GM19468 (cell line): ENCODE measurements around the gene COL4A5.

Source experiments
- ATAC-seq: cut with Tn5 transposase; IDR thresholded peaks from one replicate; pipeline ENCODE4 v1.9.1; 2021; ENCODE audit warnings: mild to moderate bottlenecking, moderate library complexity, moderate number of reproducible peaks; ENCODE audit not compliant: unreplicated experiment; ENCODE audit errors: extremely low read depth

Gene COL4A5

GRCh38 chrX:108736509-108737479, 297.2 kb downstream of the COL4A5 start, which contains the start of gene IRS4:
TSS of gene IRS4 (minus strand) at chrX:108736563.
- no peak for ATAC-seq

DNA sequence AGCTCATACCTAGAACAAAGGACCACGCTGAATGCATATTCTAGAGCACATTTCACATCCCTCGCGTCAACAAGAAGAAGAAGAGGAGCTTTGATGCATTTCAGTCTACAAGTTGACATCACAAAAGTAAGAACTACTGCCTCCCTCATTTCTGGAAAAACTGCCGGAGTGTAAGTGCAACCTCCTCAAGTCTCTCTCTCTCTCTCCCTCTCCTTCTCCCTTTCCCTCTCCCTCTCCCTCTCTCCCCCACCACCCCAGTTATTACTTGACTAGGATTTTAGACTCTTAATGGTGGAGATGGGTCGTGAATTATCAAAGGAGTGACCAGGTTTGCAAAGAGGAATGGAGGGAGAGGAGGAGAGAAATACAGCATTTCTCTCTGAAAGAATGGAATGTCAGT, 298.1 kb downstream of the COL4A5 start:
- ATAC-seq: no peak

- ATAC-seq: no peak
These were observed 300.7 kb downstream of the COL4A5 start for GRCh38 chrX:108740299-108740774.
